GM12878 (cell line): ENCODE results near the gene CFAP61. TPM values are rescaled to one million over a fixed set of nuclear protein-coding genes. Genes with fewer than 3 reads are reported as not detected.

Experiments used
- ATAC-seq: fragments of 200-7000 bp; cut with Tn5 transposase; 3 replicates; pipeline ENCODE4 v1.9.1; 2020; ENCODE audit warnings: mild to moderate bottlenecking, moderate library complexity
- BruUV-seq: library from RNA; stranded (reverse); fragments of 400-500 nt; replicated peaks from 2 replicates; lab custom pipeline; 2021; lab: Mats Ljungman, UMichigan
- CTCF ChIA-PET: fragments of 300-600 bp; sonication (Branson Sonifier 250); formaldehyde crosslinking; extraction: SDS; loops from one replicate; lab custom pipeline; 2021; ENCODE audit warnings: inconsistent platforms; lab: Yijun Ruan, JAX
- POLR2A ChIA-PET: fragments of 350-600 bp; formaldehyde crosslinking; extraction: SDS; loops from one replicate; lab custom pipeline; 2021; ENCODE audit warnings: inconsistent platforms; lab: Charles Lee
- RAD21 ChIA-PET: fragments of 300-600 bp; sonication (Branson Sonifier 250); formaldehyde crosslinking; loops from one replicate; lab custom pipeline; 2023; ENCODE audit warnings: antibody characterized with exemption; ENCODE audit not compliant: unreplicated experiment; lab: Charles Lee
- SMC1A ChIA-PET: fragments of 300-600 bp; sonication (Branson Sonifier 250); formaldehyde crosslinking; loops from one replicate; lab custom pipeline; 2023; ENCODE audit not compliant: unreplicated experiment, uncharacterized antibody; lab: Charles Lee
- DNase-seq: peaks from one replicate; pipeline ENCODE4 v3.0.0-alpha.2; 2011; ENCODE audit warnings: low read depth, low spot score
- FAIRE-seq: peaks from 3 replicates; lab custom pipeline; 2011; peaks lifted over from hg19 to GRCh38; lab: Jason Lieb, UNC
- H2AFZ ChIP-seq: 2 replicates; pipeline ENCODE4 v1.6.0; 2011; ENCODE audit warnings: low read depth, low read length, control low read depth; ENCODE audit not compliant: control insufficient read depth
- H3K27ac ChIP-seq: 2 replicates; pipeline ENCODE4 v1.5.1; 2011; ENCODE audit warnings: control low read depth; ENCODE audit not compliant: control insufficient read depth, insufficient read depth
- H3K27me3 ChIP-seq, 2 experiments: replicated peaks in 1 of 2; 2 replicates each; pipeline versions ENCODE4 v1.6.0 to v1.6.1; 2011; ENCODE audit warnings: low read length in 1 of 2; ENCODE audit not compliant: control insufficient read depth in 2 of 2, insufficient read depth in 2 of 2
- H3K36me3 ChIP-seq, 2 experiments: 2 replicates each; pipeline ENCODE4 v1.5.1; 2011; ENCODE audit warnings: low read length in 1 of 2; ENCODE audit not compliant: control insufficient read depth in 2 of 2, insufficient read depth in 2 of 2
- H3K4me1 ChIP-seq: 2 replicates; pipeline ENCODE4 v1.6.1; 2011; ENCODE audit warnings: mild to moderate bottlenecking, low read length, moderate library complexity, mixed read lengths; ENCODE audit not compliant: control insufficient read depth, insufficient read depth
- H3K4me2 ChIP-seq: 2 replicates; pipeline ENCODE4 v1.6.0; 2011; ENCODE audit warnings: control low read depth; ENCODE audit not compliant: control insufficient read depth, insufficient read depth
- H3K4me3 ChIP-seq: fragments of 200-600 bp; sonication (generic); 2 replicates; pipeline ENCODE4 v1.5.1; 2016
- H3K79me2 ChIP-seq: 2 replicates; pipeline ENCODE4 v1.6.0; 2011; ENCODE audit warnings: low read length; ENCODE audit not compliant: control insufficient read depth, insufficient read depth
- H3K9ac ChIP-seq: 2 replicates; pipeline ENCODE4 v1.8.0; 2011; ENCODE audit warnings: low read length, control low read depth, mixed read lengths; ENCODE audit not compliant: control insufficient read depth, insufficient read depth
- H3K9me3 ChIP-seq: replicated peaks from 3 replicates; pipeline ENCODE4 v1.5.1; 2011; ENCODE audit warnings: mild to moderate bottlenecking, low read length; ENCODE audit not compliant: control insufficient read depth, insufficient read depth
- H4K20me1 ChIP-seq: 2 replicates; pipeline ENCODE4 v1.6.0; 2011; ENCODE audit not compliant: control insufficient read depth, insufficient read depth
- BCL3 ChIP-seq: IDR thresholded peaks from 2 replicates; pipeline ENCODE4 v1.6.1; 2011; ENCODE audit warnings: borderline replicate concordance, low read depth, mild to moderate bottlenecking, moderate library complexity, low read length; ENCODE audit not compliant: insufficient read depth, poor library complexity, severe bottlenecking
- BHLHE40 ChIP-seq, 2 experiments: fragments of 450-650 bp in 1 of 2; IDR thresholded peaks; 2 replicates each; pipeline ENCODE4 v1.6.1; 2011 to 2017; ENCODE audit warnings: low read depth in 2 of 2, borderline replicate concordance in 1 of 2, improper control_type of control experiment in 1 of 2, low read length in 1 of 2, mild to moderate bottlenecking in 1 of 2
- BMI1 ChIP-seq: fragments of 450-650 bp; IDR thresholded peaks from 2 replicates; pipeline ENCODE4 v1.6.1; 2016; ENCODE audit warnings: mild to moderate bottlenecking, moderate library complexity, borderline replicate concordance
- CREB1 ChIP-seq: IDR thresholded peaks from 2 replicates; pipeline ENCODE4 v1.6.1; 2012; ENCODE audit warnings: low read depth, mild to moderate bottlenecking, inconsistent platforms
- EGR1 ChIP-seq, 2 experiments: IDR thresholded peaks; 1 replicate in 1 of 2; 2 replicates in 1 of 2; pipeline ENCODE4 v1.6.1; 2011 to 2012; ENCODE audit warnings: low read depth in 2 of 2, low read length in 2 of 2, borderline replicate concordance in 1 of 2, mild to moderate bottlenecking in 1 of 2, moderate library complexity in 1 of 2
- FOXK2 ChIP-seq: fragments of 450-650 bp; IDR thresholded peaks from 2 replicates; pipeline ENCODE4 v1.6.1; 2017; ENCODE audit warnings: mild to moderate bottlenecking, moderate library complexity
- MEF2B ChIP-seq: fragments of 450-650 bp; IDR thresholded peaks from 2 replicates; pipeline ENCODE4 v1.6.1; 2018; ENCODE audit warnings: mild to moderate bottlenecking, moderate library complexity; ENCODE audit not compliant: partially characterized antibody, poor library complexity, severe bottlenecking
- MYC ChIP-seq: IDR thresholded peaks from 2 replicates; pipeline ENCODE4 v1.6.1; 2011; ENCODE audit warnings: mild to moderate bottlenecking, low read length, moderate library complexity, inconsistent platforms; ENCODE audit not compliant: insufficient read depth, insufficient replicate concordance, insufficient read length, severe bottlenecking
- RAD51 ChIP-seq: fragments of 450-650 bp; IDR thresholded peaks from 2 replicates; pipeline ENCODE4 v1.6.1; 2016; ENCODE audit warnings: moderate library complexity, mild to moderate bottlenecking, inconsistent platforms
- RELA ChIP-seq: fragments of 450-650 bp; IDR thresholded peaks from 2 replicates; pipeline ENCODE4 v1.8.0; 2014; ENCODE audit warnings: borderline replicate concordance; ENCODE audit not compliant: partially characterized antibody
- RFX5 ChIP-seq: IDR thresholded peaks from 2 replicates; pipeline ENCODE4 v1.6.1; 2011; ENCODE audit warnings: low read depth, low read length, improper control_type of control experiment
- SMARCA5 ChIP-seq: fragments of 450-650 bp; IDR thresholded peaks from 2 replicates; pipeline ENCODE4 v1.6.1; 2017; ENCODE audit warnings: mild to moderate bottlenecking
- SUPT20H ChIP-seq: IDR thresholded peaks from 2 replicates; pipeline ENCODE4 v1.6.1; 2011; ENCODE audit warnings: low read depth, mild to moderate bottlenecking, low read length, moderate library complexity, borderline replicate concordance; ENCODE audit not compliant: control insufficient read depth
- USF1 ChIP-seq: IDR thresholded peaks from 2 replicates; pipeline ENCODE4 v1.6.1; 2011; ENCODE audit warnings: borderline replicate concordance, low read depth, mild to moderate bottlenecking, moderate library complexity, mixed read lengths, low read length; ENCODE audit not compliant: insufficient read depth; ENCODE audit errors: extremely low read length
- YY1 ChIP-seq: IDR thresholded peaks from 2 replicates; pipeline ENCODE4 v1.6.1; 2011; ENCODE audit warnings: low read depth, mild to moderate bottlenecking, low read length
- ZBTB33 ChIP-seq: fragments of 450-650 bp; IDR thresholded peaks from 2 replicates; pipeline ENCODE4 v1.6.1; 2017; ENCODE audit warnings: mild to moderate bottlenecking
- ZNF24 ChIP-seq: fragments of 450-650 bp; IDR thresholded peaks from 2 replicates; pipeline ENCODE4 v1.6.1; 2017; ENCODE audit warnings: antibody characterized with exemption, mild to moderate bottlenecking
- ZNF274 ChIP-seq: IDR thresholded peaks from one replicate; pipeline ENCODE4 v1.8.0; 2011; ENCODE audit not compliant: insufficient read length, insufficient read depth
- ZSCAN29 ChIP-seq: fragments of 450-650 bp; IDR thresholded peaks from 2 replicates; pipeline ENCODE4 v1.6.1; 2017; ENCODE audit warnings: mild to moderate bottlenecking, moderate library complexity
- ZZZ3 ChIP-seq: IDR thresholded peaks from 2 replicates; pipeline ENCODE4 v1.6.1; 2011; ENCODE audit warnings: low read depth; ENCODE audit not compliant: control insufficient read depth, insufficient read length
- WGBS: methylation state at CpG from one replicate; pipeline ENCODE4 v1.1.6; 2016; ENCODE audit warnings: low lambda C conversion rate; ENCODE audit not compliant: insufficient replicate concordance, insufficient coverage; ENCODE audit errors: missing lambda C conversion rate; 5-methylcytosine and 5-hydroxymethylcytosine counted together
- in situ Hi-C: fragments of 300-500 bp; cut with MboI; formaldehyde crosslinking; loops from 9 replicates; pipeline ENCODE4 v1.14.3; 2018; ENCODE audit warnings: mixed read lengths
- intact Hi-C: fragments of 100-400 bp; cut with micrococcal nuclease; formaldehyde crosslinking; loops from one replicate; pipeline ENCODE4 v1.14.2; 2022; ENCODE audit not compliant: unreplicated experiment
- polyA plus RNA-seq, 11 experiments: library from polyadenylated mRNA; depleted of rRNA in 4 of 11; unstranded in 6 of 11; stranded (reverse) in 5 of 11; fragments of >200 nt; fragmentation: Nextera tagmentation in 4 of 11; fragmentation: Illumina TruSeq in 1 of 11; extraction: Ambion mirVana in 4 of 11; extraction: Trizol in 1 of 11; gene quantifications; 1 replicate in 1 of 11; 2 replicates in 10 of 11; pipeline versions ENCODE4 v1.2.1 to v1.2.3, GENCODE V29; 2011 to 2016; ENCODE audit warnings: inconsistent platforms in 2 of 11, missing spikeins in 2 of 11, low read depth in 1 of 11
- total RNA-seq, 4 experiments: library from RNA; depleted of rRNA in 3 of 4; stranded (reverse); fragments of >200 nt in 3 of 4; fragmentation: Illumina TruSeq in 1 of 4; extraction: Trizol in 1 of 4; gene quantifications; 2 replicates each; pipeline versions ENCODE4 v1.2.1 to v1.2.3, GENCODE V29; 2013 to 2021

Gene CFAP61
- total and polyA plus RNA-seq, 10 of the 15 experiments (the other 5 are each of a cell fraction or from before 2014, with no cell fraction given) = 0.11 to 0.41 (median 0.24) TPM; not detected in 7

- no peak for TF ChIP-seq EGR1 (IDR thresholded peaks at IDR 0.05; ENCODE audit: borderline replicate concordance in 1 of 2, low read depth in 2 of 2, low read length in 2 of 2)
These were observed 97.9 kb downstream of the CFAP61 start (continued) for GRCh38 chr20:20150241-20150640.

GRCh38 chr20:20160520-20160919 is 108.2 kb downstream of the CFAP61 start:
- Histone ChIP-seq H3K4me3 (no peak overlapping the region), H3K79me2 (no peaks in the 10 kb centered on the region), H3K27me3 (no peaks in the 10 kb centered on the region; a peak in 2 of 4 replicates), H3K36me3 (no peaks in the 10 kb centered on the region), H3K9ac (no peak overlapping the region), H3K4me2 (no peak overlapping the region), H3K4me1 (no peaks in the 10 kb centered on the region), H3K27ac (no peak overlapping the region), H2AFZ (no peak overlapping the region), H3K9me3 (no peaks in the 10 kb centered on the region; the same call in 2 of the 3 replicates), H4K20me1 (no peaks in the 10 kb centered on the region)
- ChIA-PET CTCF (no interaction called here), SMC1A (no interaction called here), RAD21 (no interaction called here), POLR2A (no interaction called here)
- DNase-seq (no peak), FAIRE-seq (no peak), ATAC-seq (no peak)
- in situ Hi-C loops = no loop called here
- no TSS peak for BruUV-seq
- TF ChIP-seq ZNF274 = no peak
- no peak for TF ChIP-seq RAD51
- no peak for TF ChIP-seq ZBTB33
- TF ChIP-seq BCL3 = no peak
- TF ChIP-seq RFX5 = no peak
- TF ChIP-seq USF1 = no peak
- TF ChIP-seq YY1 = no peak
- TF ChIP-seq MEF2B = no peak
- TF ChIP-seq BHLHE40 (IDR thresholded peaks at IDR 0.05; ENCODE audit: borderline replicate concordance in 1 of 2, low read depth in 2 of 2, low read length in 1 of 2) = no peak
- no peak for TF ChIP-seq ZSCAN29
- no peak for TF ChIP-seq MYC
- no peak for TF ChIP-seq BMI1
- TF ChIP-seq ZNF24 = no peak
- no peak for TF ChIP-seq FOXK2
- no peak for TF ChIP-seq SMARCA5
- no peak for TF ChIP-seq ZZZ3
- no peak for TF ChIP-seq CREB1
- no peak for TF ChIP-seq RELA
- no peak for TF ChIP-seq SUPT20H
- TF ChIP-seq EGR1 (IDR thresholded peaks at IDR 0.05; ENCODE audit: borderline replicate concordance in 1 of 2, low read depth in 2 of 2, low read length in 2 of 2) = no peak
- intact Hi-C loops = no loop called here
- WGBS = 29% methylated on average over 2 of the region's 2 CpGs
